MV-4-11 (cell line): ENCODE data around the gene CCDC73.
"Not testable (repeated sequence)": the region's sequence is repeated elsewhere in the genome, so short reads cannot be mapped to it uniquely, and the experiment has no call there.

Source experiments
- DNase-seq: peaks from one replicate; lab custom pipeline; 2025; lab: John Stamatoyannopoulos, UW

Gene CCDC73

DNA sequence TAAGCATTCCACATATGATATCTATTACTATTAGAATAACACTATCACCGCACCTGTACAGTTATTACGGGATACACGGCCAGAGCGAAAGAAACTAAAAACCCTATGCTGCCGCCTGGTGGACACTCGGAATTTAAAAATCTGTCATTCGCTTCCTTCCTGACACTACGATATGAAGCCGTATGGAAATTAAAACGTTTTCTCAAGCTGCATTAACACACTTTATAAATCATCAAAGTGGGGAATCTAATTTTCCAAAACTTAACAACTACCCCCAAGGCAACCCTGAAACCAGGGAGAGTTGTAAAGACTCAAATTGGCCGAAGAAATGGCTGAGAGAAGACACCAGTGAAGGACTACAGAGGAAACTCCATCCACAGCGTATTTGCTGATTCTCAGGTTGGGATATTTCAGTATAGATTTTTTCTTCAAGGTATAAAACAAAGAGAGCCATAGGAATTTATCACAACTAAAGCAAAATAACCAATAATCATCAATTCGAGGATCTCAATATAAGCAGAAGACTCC, 1.4 kb downstream of the CCDC73 start:
- peak; percentile 36 for DNase-seq

DNA sequence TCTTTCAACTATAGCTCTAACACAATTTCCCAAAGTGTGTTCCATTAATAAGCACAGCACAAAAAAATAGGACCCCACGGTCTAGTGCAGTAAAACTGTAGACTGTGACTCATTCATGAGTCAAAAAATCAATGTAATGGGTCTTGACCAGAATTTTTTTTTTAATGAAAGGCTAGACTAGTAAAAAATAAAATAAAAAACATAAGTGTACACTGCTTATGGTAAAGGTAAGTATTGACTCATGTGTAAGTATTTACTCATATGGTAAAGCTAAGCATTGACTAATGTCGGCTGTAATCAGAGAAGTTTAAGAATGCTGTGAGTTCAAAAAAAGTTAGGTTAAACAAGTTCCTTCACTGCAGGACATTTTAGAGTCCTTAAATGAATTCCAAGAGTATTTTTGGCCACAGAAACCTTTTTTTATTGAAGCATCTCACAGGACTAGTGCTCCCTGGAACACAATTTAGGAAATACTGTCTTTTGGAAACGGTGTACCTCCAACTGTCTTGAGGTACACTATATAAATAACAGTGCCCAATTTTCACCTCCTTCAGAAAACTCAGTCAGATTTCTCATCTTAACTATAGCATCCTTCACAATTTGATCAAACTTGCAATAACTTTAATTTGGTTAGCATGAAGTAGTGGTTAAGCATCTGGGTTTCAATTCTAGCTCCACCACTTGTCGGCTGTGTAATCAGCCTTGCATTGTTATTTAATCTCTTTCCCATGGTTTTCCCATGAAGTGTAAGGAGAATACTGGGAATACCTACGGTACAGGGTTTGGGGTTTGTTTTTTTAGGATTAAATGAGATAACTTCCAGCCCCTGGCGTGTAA, 2.1 kb downstream of the CCDC73 start:
- DNase-seq, result no peak

DNA sequence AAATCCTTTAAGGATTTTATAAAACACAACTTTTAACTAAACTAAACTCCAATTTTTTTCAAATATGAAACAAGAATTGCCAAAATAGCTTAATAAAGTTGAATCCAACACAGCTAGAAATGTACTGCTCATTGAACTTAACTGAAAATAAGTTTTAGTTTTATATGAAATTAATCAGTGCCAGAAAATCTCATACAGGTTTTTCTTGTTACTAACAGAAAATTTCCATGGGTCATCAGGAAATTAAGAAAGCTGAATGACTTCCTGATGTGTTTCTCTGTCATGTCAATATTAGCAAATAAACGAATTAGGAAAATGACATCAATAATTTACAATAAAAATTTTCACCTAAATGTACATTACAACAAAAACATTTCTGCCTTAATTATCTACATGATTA, 3.5 kb downstream of the CCDC73 start:
- no peak for DNase-seq

DNA sequence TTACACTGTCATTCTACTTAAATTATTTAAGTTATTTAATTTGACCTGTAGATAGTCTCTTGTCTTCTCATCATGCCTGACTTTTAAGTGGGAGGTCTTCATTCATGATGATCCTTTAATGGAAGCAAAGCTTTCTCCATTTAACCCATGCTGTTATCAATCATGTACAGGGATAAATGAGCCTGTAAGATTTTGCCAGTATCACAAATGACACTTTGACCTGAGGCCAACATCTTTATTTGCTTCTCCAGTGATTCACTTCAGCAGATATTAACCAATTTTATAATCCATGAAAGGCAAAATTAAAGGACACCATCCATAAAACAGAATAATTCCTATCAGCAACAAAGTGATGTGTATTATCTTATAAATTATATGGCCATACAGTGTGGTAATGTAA, 7.7 kb downstream of the CCDC73 start:
- no peak for DNase-seq

DNA sequence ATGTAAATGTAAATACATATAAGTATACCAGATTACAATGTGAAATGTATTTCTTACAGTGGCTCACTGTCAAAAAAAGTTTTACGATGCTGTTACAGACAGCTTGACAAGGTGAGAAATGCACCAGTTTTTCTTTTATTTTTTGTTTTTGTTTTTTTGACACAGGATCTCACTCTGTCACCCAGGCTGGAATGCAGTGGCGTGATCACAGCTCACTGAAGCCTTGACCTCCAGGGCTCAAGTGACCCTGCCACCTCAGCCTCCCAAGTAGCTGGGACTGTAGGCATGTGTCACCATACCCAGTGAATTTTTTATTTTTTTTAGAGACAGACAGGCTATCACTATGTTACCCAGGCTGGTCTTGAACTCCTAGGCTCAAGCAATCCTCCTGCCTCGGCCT, 9.2 kb downstream of the CCDC73 start:
- DNase-seq, result no peak

DNA sequence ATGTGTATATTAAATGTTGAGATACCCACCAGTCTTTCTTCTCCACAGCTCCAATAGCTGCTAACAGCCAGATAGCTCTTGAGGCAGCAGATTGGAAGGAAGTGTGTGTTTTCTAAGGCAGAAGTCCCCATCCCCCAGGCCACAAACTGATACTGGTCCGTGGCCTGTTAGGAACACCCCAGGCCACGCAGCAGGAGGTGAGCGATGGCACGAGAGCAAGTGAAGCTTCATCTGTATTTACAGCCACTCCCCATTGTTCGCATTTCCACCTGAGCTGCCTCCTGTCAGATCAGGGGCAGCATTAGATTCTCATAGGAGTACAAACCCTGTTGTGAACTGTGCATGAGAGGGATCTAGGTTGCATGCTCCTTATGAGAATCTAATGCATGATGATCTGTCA, 12.7 kb downstream of the CCDC73 start:
- no peak for DNase-seq

DNA sequence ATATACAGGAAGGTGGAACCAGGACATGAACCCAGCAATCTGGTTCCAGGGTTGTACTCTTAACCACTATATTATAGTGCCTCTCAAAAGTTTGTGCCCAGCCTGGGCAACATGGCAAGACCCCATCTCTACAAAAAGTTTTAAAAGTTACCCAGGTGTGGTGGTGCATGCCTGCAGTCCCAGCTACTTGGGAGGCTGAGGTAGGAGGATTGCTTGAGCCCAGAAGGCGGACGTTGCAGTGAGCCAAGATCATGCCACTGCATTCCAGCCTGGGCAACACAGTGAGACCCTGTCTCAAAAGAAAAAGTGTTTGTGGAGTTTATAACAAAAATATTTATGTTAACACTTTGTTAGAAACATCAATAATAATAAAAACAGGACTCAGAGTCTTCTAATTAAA, 13.6 kb downstream of the CCDC73 start:
- not testable (repeated sequence) for DNase-seq

DNA sequence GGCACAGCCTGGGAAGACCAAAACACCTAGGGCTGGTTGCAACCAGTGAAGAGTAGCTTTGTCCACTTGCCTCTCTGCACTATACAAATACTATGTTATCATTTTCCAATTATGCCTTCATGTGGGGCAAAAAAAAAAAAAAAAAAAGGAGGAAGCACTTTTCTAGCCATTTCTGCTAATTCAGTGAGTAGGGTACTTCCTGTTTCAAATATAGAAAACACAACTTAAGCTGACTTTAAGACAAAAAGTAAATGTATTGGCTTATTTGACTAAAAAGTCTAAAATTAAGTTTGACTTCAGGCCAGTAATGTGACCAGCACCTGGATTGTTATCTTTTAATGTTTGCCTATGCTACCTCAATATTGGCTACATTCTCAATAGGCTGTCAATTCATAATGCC, 15.3 kb downstream of the CCDC73 start:
- peak; percentile 70 for DNase-seq

DNA sequence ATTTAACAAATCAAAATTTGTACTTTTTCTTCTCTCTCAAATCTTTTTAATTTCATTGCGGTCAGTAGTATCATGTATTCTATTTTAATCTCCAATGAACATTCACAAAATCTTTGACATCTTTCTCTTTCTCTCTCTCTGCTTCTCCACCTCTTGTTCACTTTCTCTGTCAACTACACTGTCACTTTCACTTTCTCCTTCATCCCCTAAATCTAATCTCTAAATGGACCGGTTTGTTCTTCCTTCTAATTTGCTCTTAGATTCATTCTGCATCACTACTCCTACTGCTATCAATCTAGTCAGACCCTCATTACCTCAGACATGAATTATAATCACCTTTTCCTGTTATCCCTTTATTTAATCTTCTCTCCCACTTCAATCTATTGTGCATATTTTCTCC, 18.6 kb downstream of the CCDC73 start:
- no peak for DNase-seq

DNA sequence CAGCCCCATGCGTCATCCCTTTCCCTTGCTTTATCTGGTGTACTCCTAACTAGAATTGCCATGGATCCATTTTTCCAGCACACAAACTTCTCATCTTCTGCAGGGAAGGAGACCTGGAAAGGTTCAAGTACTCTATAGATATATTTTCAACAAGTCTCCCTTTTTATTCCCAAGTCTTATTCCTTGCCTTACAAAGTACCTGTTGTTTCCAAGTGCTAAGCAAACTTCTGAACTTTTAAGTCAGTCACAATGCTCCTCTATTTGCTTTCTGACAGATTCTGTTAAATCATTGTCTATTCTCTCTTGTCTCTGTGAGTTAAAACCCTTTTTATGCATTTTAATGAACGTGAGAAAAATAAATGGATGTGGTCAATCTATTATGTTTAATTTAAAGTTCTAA, 20.4 kb downstream of the CCDC73 start:
- no peak for DNase-seq

DNA sequence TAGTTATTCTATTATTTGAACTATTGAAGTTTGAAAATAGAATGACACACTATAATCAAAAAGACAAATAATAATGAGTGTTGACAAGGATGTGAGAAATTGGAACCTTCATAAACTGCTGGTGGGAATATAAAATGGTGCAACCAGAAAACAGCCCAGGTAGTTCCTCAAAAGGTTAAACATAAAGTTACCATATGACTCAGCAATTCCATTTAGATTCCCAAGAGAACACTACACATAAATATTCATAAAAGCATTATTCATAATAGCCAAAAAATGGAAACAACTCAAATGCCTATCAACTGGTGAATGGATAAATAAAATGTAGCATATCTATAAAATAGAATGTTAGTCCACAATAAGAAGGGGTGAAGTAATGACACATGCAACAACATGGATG, 21.7 kb downstream of the CCDC73 start:
- no peak for DNase-seq

DNA sequence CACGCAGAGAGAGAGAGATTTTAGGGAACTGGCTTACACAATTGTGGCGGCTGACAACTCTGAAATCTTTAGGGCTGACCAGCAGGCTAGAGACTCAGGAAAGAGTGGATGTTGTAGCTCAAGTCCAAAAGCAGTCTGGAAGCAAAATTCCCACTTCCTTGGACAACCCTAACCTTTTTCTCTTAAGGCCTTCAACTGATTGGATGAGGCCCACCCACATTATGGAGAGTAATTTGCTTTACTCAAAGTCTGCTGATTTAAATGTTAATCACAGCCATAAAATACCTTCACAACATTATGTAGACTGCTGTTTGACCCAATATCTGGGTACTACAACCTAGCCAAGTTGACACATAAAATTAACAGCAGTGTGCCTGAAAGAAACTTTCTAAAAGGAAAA, 32.7 kb downstream of the CCDC73 start:
- not testable (repeated sequence) for DNase-seq

DNA sequence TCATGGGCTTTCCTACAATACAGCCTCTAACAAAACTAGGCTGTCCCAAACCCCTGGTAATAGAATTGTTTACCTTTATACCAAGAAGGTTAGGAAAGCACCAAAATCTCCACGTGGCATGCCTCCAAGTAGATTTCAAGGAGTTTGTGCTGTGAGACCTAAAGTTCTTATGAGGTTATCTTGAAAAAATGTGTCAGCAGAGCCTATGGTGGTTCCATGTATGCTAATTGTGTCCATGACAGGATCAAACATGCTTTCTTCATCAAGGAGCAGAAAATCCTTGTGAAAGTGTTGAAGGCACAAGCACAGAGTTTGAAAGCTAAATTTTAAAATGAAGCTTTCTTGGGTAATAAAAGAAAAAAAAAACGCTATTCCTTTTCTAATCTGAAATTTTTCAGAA, 36.2 kb downstream of the CCDC73 start:
- no peak for DNase-seq

DNA sequence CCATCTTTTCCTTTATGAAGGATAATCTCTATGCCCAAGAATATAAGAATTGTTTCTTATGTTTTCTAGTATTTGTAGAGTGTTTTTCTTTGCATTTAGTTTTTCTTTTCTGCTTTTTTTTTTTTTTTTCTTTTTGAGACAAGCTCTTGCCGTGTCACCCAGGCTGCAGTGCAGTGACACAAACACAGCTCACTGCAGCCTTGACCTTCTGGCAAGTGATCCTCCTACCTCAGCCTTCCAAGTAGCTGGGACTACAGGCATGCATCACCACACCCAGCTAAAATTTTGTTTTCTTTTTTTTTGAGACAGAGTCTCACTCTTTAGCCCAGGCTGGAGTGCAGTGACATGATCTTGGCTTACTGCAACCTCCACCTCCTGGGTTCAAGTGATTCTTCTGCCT, 41.3 kb downstream of the CCDC73 start:
- not testable (repeated sequence) for DNase-seq

DNA sequence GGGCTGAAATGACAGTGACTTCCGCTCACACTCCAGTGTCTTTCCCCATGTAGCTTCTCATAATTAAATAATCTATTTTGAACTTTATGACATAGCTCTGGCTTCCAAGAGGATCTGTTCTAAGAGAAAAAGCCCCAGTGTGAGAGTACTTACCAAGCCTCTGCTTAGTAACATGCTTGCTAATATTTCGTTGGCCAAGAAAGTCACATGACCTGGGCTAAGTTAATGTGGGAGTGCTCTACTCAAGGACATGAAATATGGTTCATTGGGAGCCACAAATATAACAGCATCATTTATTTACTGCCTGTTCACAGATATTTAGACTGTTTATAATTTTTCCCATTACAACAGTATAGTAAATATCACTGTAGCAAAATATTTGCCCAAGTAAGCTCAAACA, 42.5 kb downstream of the CCDC73 start:
- peak; percentile 7 for DNase-seq

DNA sequence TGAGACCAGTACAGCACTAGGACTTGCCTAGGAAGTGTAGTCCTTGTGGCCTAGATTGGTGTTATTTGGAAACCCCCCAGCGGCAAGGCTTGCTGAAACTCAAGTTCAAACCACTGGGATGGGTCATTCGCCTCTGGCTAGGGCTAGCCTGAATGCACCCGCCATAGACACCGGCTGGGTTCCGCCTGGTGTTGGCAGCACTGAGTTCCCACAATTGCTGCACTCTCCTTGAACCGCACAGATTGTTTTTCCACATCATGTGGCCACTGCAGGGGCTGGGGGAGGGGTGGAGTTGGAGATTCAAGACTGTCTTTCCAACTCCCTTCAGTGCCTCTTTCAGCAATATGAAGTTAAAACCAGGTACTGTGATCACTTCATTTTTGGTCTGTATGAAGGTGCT, 43.1 kb downstream of the CCDC73 start:
- DNase-seq, result no peak

DNA sequence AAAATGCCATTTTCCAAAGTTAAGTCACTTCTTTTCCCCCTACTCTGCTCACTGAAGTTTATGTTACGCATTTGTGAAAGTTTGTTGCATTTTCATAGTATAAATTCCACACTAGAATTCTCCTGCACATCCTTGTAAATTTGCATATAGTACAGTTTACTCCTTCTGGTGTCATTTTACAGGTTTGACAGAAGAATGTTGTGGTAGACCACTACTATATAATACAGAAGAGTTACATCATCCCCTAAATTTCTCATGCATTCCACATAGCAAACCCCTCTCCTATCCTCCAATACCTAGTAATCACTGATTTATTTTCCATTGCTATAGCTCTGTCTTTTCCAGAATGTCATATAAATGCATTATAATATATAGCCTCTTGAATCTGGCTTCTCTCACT, 64.5 kb downstream of the CCDC73 start:
- no peak for DNase-seq

DNA sequence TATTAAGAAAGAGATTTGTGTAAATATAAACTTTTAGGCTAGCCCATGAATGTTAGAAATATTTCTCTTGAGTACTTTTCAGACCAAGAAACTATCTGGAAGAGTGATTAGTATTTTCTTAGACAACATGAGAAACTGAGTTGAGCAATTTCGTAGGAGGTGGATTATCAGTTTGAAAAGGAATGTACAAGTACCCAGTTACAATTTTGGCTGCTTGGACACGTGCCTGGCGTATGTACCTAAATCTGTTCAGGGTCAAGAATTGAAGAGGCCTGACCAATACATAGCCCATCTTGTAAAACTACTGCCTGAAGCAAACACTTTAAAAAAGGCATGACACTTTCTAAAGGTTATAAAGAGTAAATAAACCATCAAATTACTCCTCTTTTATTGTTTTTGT, 71.1 kb downstream of the CCDC73 start:
- no peak for DNase-seq

DNA sequence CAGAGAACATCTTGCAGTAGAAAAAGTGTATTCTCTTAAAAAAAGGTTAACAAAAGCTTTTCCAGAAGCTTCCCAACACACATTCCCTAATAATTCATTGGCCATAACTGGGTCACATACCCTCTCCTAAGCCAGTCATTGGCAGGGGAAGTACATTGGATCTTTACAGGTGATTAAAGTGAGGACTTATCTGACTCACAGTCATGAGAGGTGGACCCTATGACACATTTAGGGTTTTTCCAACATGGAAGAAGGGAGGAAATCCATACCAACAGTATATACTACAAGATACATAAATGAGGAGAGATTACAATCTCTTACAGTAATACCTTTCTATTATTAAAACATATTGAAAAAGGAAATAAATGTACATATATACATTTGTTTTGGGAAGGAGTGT, 72.2 kb downstream of the CCDC73 start:
- no peak for DNase-seq

DNA sequence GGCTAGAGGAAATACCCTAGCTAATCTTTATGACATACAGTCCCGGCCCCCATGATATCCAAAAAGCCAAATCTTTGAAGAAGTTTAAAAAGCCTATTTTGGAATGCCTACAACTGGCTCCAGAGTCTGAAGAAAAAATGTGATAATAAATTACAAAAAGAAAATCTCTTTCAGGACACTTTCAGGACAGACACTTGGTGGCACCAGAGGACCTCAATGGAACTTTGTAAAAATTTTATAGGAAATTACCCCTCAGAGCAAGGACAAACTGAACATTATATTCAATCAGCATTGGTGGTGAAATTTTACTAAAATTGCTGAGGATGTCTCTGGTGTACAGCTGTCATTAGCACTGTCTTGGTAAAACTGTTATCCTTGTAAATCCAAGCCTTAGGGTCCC, 81.0 kb downstream of the CCDC73 start:
- no peak for DNase-seq

DNA sequence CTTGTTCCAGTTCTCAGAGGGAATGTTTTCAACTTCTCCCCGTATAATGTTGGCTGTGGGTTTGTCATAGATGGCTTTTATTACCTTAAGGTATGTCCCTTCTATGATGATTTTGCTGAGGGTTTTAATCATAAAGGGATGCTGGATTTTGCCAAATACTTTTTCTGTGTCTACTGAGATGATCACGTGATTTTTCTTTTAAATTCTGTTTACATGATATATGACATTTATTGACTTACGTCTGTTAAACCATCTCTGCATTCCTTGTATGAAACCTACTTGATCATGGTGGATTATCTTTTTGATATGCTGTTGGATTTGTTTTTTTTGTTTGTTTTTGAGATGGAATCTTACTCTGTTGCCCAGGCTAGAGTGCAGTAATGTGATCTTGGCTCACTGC, 85.5 kb downstream of the CCDC73 start:
- DNase-seq, result not testable (repeated sequence)

DNA sequence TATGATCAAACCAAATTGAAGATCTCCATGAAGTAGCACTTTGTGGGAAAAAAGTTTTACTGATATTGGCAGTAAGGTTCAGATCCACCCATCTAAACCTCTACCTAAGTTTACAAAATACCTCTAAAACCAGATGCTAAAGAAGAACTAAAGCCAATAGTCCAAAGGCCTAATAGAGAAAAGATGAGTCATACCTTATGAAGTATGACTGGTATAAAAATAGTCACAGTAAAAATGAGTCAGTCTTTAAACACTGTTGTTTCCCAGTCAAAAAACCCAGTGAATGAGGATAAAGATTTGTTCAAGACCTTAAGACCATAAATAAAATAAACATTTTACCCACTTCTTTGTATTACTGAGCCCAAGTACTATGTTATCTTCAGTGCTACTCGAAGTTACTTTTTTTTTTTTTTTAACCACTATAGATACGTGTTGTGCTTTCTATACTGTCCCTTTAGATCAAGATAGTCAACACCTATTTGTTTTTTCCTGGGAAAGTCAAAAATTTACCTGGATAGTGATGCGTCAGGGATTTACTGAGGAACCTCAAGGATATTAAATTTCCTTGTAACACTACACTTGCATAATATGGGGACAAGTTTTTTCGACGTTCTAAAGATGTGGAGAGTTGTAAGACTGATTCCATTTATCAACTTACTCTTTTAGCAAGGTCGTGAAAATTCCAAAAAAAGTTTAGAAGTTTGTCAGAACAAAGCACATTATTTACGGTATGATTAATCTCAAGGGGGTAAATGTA, 87.3 kb downstream of the CCDC73 start:
- DNase-seq, result peak; percentile 40

DNA sequence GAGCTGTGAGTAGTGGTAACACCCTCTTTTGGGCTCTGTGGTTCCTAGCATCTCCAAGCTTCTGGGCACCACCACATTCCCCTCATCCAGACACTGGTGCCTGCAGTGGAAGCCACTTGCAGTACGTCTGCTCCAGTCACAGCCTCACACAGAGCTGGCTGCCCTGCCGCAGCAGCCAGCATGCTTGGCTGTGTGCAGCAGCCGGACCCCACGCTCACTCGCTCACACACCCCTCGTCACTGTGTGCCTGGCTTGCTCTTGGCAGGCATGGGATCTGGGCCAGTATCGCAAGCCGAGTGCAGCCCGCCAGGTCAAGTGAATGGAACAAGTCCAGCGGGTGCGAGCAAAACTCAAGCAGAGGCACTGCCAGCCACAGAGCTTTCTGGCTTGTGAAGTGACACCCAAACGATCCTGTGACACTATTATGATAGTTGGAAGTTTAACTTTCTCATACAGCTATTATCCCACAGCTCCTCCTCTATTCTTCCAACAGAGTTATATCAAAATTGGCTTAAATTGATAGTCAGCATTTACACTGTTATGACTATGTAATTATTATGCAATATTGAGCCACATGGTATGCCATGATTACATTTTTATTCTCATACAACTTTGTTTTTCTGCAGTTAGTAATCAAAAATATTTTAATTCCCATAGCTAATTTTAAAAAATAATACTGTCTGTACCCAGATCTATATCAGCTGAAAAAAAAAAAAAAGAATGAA, 89.0 kb downstream of the CCDC73 start:
- DNase-seq, result no peak
